ENCODE measurements around the gene PRKAG1.

The PRKAG1 gene

GRCh38 chr12:48981757-48982157, 36.8 kb downstream of the PRKAG1 start:
- DNase-seq (ENCODE audit: low read depth): no peak

- DNase-seq (ENCODE audit: low read depth): no peak
These were observed 37.4 kb downstream of the PRKAG1 start for GRCh38 chr12:48980953-48981756.

GRCh38 chr12:48980389-48980952, 38.1 kb downstream of the PRKAG1 start:
- DNase-seq (ENCODE audit: low read depth): no peak

DNA sequence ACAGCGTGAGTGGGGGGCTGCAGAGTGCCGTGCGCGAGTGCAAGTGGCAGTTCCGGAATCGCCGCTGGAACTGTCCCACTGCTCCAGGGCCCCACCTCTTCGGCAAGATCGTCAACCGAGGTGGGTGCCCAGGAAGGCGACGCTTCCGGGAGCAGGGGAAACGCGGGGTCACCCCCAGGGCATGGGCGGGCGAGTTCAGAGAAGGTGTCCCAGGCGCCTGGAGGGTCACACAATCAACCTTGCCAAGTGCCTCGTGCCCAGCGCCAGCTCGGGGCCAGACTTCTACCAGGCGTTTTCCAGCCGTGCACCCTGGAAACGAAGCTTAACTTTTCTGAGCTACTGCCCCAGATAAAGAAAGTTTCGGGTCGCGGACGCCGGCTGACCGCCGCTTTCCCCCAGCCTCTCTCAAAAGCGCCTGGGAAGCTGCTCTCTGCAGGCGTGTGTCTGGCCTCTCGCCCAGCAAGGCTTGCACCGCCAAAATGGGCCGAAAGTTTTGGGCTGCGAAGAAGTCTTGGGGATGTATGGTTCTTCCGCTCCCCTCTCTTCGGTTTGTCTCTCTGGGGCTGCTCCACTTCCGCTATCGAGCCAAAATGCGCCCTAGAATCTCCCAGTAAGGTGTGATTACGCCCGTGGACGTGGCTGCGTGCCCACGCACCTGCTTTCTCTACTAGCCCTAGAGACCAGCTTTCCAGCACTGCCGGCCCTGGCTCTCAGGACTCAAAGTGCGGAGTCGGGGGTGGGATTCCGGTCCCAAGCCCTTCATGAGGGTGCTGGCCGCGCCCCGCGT, 38.8 kb downstream of the PRKAG1 start:
- DNase-seq (ENCODE audit: low read depth): no peak

DNA sequence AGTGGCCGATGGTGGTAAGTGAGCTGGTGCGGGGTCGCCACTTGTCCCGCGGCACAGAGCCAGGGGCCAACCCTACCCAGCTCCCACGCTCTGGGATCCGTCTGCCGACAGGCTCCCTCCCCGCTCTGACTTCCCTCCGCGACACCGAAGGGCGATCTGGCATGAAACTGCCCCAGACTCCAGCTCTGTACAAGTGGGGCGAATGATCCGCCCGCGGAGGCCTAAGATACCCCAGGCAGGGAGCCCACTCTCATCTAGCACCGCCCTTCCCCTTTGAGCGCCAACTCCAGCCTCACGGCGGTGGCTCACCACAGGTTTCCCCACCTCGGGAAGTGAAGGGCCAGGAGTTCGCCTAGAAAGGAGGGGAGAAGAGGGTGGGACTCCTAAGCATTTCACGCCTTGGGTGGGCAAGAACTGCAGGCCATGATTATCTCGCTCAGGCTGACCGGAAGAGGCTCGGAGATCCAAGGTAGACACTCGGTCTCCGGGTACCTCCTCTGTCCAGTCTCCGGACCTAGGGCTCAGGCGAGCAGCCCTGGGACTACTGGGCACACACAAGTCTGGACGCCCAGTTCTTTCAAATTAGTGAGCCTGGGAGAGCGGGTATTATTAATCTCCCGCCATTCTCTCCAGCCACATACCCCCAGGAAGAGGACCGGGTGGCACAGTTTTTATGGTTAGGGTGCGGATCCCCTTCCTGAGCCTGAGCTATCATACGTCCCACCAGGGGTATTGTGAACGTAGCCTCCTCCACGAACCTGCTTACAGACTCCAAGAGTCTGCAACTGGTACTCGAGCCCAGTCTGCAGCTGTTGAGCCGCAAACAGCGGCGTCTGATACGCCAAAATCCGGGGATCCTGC, 39.6 kb downstream of the PRKAG1 start:
- no peak for DNase-seq (ENCODE audit: low read depth)

DNA sequence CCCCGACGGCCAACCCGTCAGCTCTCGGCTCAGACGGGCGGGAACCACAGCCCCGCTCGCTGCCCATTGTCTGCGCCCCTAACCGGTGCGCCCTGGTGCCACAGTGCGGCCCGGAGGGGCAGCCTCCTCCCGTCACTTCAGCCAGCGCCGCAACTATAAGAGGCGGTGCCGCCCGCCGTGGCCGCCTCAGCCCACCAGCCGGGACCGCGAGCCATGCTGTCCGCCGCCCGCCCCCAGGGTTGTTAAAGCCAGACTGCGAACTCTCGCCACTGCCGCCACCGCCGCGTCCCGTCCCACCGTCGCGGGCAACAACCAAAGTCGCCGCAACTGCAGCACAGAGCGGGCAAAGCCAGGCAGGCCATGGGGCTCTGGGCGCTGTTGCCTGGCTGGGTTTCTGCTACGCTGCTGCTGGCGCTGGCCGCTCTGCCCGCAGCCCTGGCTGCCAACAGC, 40.3 kb downstream of the PRKAG1 start, which contains the start of gene WNT1:
TSS of gene WNT1 (plus strand) at position 32 of the 450 bp plus-strand sequence. CDS start at position 361, 329 bp downstream.
- no peak for DNase-seq (ENCODE audit: low read depth)

- no peak for DNase-seq (ENCODE audit: low read depth)
These were observed 41.0 kb downstream of the PRKAG1 start for GRCh38 chr12:48977290-48978281.

DNA sequence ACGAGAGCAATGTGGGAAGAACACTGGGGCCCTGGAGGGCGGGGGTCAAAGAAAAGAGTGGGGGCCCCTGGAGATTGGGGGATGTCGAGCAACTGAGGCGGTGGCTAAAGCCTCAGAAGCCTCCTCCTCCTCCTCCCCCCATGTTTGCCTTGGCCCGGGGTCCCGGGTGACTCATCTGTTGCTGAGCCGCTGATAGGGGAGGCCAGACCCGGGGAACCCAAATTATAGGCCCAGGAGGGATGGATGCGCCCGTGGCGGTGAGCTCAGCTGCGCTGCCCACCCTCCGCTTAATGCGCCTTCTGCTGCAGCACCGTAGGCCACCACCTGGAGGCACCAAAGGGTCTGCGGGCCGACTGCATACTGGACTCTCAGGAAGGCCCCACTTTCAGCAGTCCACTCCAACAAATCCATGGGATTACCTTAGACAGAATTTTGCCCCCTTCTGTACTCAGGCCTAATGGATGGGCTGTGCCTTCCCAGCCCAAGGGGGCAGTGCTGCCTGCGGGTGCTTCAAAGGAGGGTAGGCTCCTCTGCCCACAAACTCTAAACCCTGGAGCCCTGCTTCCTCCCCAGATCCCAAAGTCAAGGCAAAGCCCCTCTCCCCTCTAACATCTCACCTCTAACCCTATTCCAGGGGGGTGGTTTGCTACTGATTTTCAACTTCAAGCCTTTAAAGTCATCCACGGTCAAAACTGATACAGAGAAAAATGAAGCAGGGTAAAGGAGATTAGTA, 44.5 kb downstream of the PRKAG1 start:
- DNase-seq (ENCODE audit: low read depth): no peak

DNA sequence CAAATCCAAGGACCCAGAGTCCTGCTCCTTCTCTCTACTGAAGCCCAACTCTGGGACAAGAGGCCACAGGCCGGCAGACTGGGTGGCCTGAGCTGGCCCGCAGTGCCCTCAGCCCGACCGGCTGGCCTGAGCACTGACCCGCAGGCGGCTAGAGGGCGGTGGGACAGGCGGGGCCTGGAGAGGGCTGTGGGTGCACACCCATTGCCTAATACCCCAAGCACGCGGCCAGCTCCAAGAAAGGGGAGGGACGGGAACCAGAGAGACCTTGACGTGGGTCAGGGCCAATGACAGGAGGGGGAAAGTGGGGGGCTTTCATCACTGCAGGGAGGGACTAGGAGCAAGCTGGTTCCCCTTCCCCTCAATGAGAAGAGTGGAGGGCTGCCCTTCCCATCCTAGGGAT, 45.0 kb downstream of the PRKAG1 start:
- no peak for DNase-seq (ENCODE audit: low read depth)

GRCh38 chr12:48972952-48973483, 45.6 kb downstream of the PRKAG1 start:
- no peak for DNase-seq (ENCODE audit: low read depth)

DNA sequence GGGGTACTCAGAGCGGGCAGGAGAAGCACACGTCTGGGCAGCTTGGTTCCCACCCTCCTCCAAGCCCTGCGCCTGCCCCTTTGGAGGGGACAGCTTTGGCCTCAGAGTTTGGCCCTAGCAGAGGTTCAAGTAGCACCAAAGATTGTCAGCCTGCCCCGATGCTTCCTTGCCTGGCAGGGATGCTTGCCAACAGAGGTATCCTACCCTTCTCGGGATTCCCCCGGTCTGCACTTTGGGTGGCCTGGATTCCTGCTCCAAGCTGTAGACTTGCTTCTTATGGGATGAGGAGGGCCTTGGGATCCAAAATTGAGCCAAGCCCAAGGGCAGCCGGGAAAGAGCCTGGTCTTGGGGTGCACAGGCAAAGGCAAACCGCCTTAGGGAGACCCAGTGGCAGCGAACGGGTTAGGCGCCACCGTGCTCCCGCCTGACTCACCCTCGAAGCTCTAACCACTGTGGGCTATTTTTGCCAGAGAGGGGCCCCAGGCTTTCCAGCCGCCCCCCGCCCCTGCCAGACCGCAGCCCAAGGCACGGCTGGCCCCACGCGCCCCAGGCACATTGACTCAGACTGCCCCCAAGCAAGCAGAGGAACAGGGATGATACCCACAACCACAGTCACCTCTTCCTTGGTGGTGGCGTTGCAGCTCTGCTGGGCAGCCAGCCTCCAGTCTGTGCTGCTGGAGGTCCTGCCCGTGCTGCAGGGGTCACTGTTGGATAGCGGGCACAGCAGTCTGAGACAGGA, 46.2 kb downstream of the PRKAG1 start:
- DNase-seq (ENCODE audit: low read depth): no peak

DNA sequence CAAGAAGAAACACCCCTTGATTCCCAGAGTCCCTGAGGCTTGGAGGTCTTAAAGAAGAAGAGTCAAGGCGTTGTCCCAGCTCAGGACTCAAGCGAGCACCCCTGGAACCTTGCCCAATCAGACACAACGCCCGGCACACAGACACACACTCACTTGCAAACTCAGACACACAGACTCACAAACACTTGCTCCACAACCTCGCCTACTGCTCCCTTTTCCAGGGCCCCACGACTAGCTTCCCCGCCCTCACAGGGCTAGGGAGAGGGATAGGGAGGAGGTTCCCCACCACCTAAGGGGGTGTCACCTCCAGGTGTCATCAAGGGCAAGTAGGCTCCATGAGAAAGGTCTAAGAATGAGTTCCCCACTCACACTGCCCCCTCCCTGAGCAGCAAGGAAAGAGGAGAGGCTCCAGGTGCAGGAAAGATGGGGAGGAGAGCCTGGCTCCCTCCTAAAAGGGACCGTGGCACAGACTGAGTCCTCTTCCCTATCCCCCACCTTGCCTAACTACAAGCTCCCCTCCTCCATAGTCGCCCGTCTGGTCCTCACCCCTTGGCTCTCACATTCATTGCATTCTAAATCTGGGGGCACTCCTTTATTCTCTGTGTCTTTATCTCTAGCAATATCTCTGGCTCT, 47.8 kb downstream of the PRKAG1 start:
- no peak for DNase-seq (ENCODE audit: low read depth)

DNA sequence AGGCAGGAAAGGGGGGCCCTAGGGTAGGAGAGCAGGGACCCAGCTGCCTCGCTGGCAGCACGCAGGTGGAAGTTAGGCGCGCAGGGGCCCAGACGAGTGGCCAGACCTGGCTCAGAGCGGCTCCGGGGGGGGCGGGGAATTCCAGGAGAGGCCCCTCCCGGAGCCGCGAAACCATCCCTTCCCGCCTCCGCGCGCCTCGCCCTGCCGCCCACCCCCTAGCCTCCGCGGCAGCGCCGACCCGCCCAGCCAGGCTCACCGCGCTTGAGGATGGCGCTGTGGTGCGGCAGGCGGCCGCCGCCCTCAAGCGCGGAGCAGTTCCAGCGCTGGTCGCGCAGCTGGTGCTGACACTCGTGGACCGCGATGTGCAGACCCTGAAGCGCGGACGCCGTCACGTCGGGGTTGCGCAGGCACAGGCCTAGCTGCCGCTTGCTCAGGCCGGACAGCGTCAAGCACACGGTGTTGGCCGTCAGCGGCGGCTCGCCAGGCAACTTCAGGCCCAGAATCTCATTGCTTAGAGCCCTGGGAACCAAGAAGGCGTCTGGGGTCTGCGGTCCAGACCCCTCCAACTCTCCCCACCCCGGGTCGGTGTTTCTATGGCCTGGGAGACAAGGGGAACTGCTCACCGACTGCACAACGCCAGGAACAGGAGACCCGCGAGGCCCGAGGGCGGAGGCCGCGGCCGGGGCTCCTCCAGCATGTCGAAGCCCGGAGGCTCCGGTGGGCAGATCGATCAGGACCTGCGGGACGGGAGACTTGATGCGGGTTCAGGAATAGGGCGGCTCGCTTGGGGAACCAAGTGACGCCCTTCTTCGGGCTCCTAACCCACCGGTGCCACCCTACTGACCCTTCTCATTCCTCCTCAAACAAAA, 48.5 kb downstream of the PRKAG1 start:
- DNase-seq (ENCODE audit: low read depth): no peak

DNA sequence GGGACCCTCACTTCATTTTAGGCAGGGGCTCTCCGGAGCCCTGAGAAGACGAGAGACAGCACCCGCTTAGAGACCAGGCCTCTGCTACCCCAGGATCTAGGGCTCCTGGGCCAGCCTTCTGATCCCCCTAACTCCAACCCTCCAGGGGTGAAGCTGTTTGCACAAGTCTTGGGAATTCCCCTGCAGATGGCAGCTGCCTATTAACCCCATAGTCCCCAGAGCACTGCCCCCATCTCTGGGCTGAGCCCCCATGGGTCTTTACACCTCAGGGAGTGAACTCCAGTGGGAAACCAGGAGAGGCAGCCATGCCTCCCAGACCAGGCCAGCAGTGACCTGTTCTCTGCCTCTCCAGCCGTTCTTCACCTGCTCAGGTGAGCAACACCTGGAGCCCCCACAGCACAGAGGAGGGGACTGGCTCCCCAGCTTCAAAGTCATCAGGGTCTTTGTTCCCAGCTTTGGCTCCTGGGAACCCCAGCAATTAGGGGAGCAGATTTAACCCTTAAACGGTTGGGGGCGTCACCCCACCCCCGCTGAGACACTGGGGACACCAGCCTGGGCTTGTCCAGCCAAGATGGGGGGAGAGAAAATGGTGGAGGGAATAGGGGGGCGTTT, 49.3 kb downstream of the PRKAG1 start:
- no peak for DNase-seq (ENCODE audit: low read depth)

- no peak for DNase-seq (ENCODE audit: low read depth)
These were observed 50.1 kb downstream of the PRKAG1 start for GRCh38 chr12:48968467-48968866.

DNA sequence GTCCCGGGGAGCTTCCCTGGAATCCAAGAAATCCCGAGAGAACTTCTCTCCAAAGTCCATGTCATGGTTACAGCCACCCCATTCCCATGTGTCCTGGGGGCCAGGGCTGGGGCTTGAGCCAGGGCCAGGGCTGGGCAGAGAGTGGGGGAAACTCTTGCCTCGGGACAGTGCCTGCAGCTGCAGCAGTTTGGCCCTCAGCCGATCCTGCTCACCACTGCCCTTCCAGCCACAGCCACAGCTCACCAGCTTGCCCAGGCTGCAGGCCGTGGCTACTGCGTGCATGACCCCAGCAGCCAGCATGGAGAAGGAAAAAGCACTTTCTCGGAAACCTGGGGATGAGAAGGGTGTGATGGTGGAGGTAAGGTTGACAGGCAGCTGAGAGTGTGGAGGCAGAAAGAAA, 50.6 kb downstream of the PRKAG1 start:
- no peak for DNase-seq (ENCODE audit: low read depth)

Measured in non-pigmented ciliary epithelial cell (primary cell).